Uterus (tissue), 4 donors: ENCODE data around the gene TALDO1. TPM values are rescaled to one million over a fixed set of nuclear protein-coding genes. Genes with fewer than 3 reads are reported as not detected.
A peak's percentile ranks its signal among the peaks of the same experiment; 100 is the strongest.

ENCODE experiments used
- DNase-seq, 2 donors: peaks; one replicate each; pipeline ENCODE4 v3.0.0-alpha.2; 2019 to 2020
- H3K27ac ChIP-seq, 2 donors: fragments of 200-600 bp; sonication (generic); 1 replicate in 1 of 2; 2 replicates in 1 of 2; pipeline ENCODE4 v1.5.1; 2016 to 2018
- H3K27me3 ChIP-seq, 2 donors: fragments of 200-600 bp; sonication (generic); one replicate each; pipeline ENCODE4 v1.5.1; 2018 to 2019; ENCODE audit warnings: control low read depth in 1 of 2
- H3K36me3 ChIP-seq, 2 donors: fragments of 200-600 bp; sonication (generic); one replicate each; pipeline ENCODE4 v1.5.1; 2019; ENCODE audit warnings: control low read depth in 1 of 2
- H3K4me1 ChIP-seq, 2 donors: fragments of 200-600 bp; sonication (generic); one replicate each; pipeline ENCODE4 v1.5.1; 2018 to 2019; ENCODE audit warnings: control low read depth in 1 of 2
- H3K4me3 ChIP-seq, 2 donors: fragments of 200-600 bp; sonication (generic); 1 replicate in 1 of 2; 2 replicates in 1 of 2; pipeline ENCODE4 v1.5.1; 2018 to 2019; ENCODE audit warnings: mild to moderate bottlenecking in 1 of 2
- H3K9me3 ChIP-seq, 2 donors: fragments of 200-600 bp; sonication (generic); one replicate each; pipeline ENCODE4 v1.5.1; 2019; ENCODE audit warnings: control low read depth in 1 of 2
- CTCF ChIP-seq, 4 experiments: fragments of 200-600 bp in 2 of 4; fragments of 450-650 bp in 2 of 4; sonication (generic) in 2 of 4; IDR thresholded peaks; one replicate each; pipeline ENCODE4 v1.5.1; 2016 to 2019; ENCODE audit warnings: antibody characterized with exemption in 4 of 4, mild to moderate bottlenecking in 2 of 4, moderate library complexity in 1 of 4
- POLR2A ChIP-seq, 2 donors: fragments of 450-650 bp; IDR thresholded peaks; one replicate each; pipeline ENCODE4 v1.6.1; 2016; ENCODE audit warnings: antibody characterized with exemption in 2 of 2, mild to moderate bottlenecking in 1 of 2, moderate library complexity in 1 of 2
- intact Hi-C: fragments of 100-400 bp; cut with DNase I; formaldehyde crosslinking; loops from one replicate; pipeline ENCODE4 v1.15.1; 2023; ENCODE audit warnings: low total_unique reads
- total RNA-seq, 4 donors: library from RNA; depleted of rRNA in 3 of 4; stranded (reverse); fragments of >200 nt in 3 of 4; gene quantifications; one replicate each; pipeline versions ENCODE4 v1.1.0 to v1.2.4, GENCODE V29; 2014 to 2023
- donor health status: DM: yes; HTN: yes; CAD: no.

Gene TALDO1
- total RNA-seq, 4 donors from 2014 or later, result 60.3 to 146 (median 66.9) TPM

- no peaks in the 10 kb centered on the region for H3K9me3 ChIP-seq
- no peak overlapping the region for H3K27ac ChIP-seq
- H3K27me3 ChIP-seq, result no peaks in the 10 kb centered on the region
- H3K4me1 ChIP-seq, result peaks cover 0 to 10% of the 10 kb centered on the region in 2 donors
- no peaks in the 10 kb centered on the region for H3K36me3 ChIP-seq
- no peak for DNase-seq
- intact Hi-C loops, result no loop called here
- H3K4me3 ChIP-seq, result no peak overlapping the region
- TF ChIP-seq CTCF (IDR thresholded peaks at IDR 0.05) (no peak), POLR2A (IDR thresholded peaks at IDR 0.05) (no peak)
Measured at GRCh38 chr11:802693-803466, 55.6 kb downstream of the TALDO1 start.

- Histone ChIP-seq H3K9me3 (no peaks in the 10 kb centered on the region), H3K36me3 (no peaks in the 10 kb centered on the region), H3K4me3 (no peak overlapping the region), H3K27me3 (no peaks in the 10 kb centered on the region), H3K4me1 (peaks cover 0 to 11% of the 10 kb centered on the region in 2 donors), H3K27ac (no peak overlapping the region)
- DNase-seq, result no peak
- TF ChIP-seq POLR2A (IDR thresholded peaks at IDR 0.05), result no peak
- no peak for TF ChIP-seq CTCF (IDR thresholded peaks at IDR 0.05)
- intact Hi-C loops, result no loop called here
Measured at GRCh38 chr11:803467-803742, 56.1 kb downstream of the TALDO1 start.

- H3K9me3 ChIP-seq, result no peaks in the 10 kb centered on the region
- intact Hi-C loops, result no loop called here
- no peaks in the 10 kb centered on the region for H3K27me3 ChIP-seq
- DNase-seq, result no peak
- H3K4me3 ChIP-seq, result peak overlapping the region in 1 of 2 donors; percentile 46
- no peak for TF ChIP-seq CTCF (IDR thresholded peaks at IDR 0.05)
- H3K27ac ChIP-seq, result peak overlapping the region in 1 of 2 donors; percentile 84
- no peaks in the 10 kb centered on the region for H3K36me3 ChIP-seq
- peaks cover 0 to 14% of the 10 kb centered on the region in 2 donors for H3K4me1 ChIP-seq
Measured at GRCh38 chr11:803770-804598, 56.7 kb downstream of the TALDO1 start.

- peak overlapping the region; percentile 45 to 46 for H3K4me3 ChIP-seq
- DNase-seq, result no peak
- no peaks in the 10 kb centered on the region for H3K36me3 ChIP-seq
- H3K27me3 ChIP-seq, result no peaks in the 10 kb centered on the region
- no peak for TF ChIP-seq CTCF (IDR thresholded peaks at IDR 0.05)
- TF ChIP-seq POLR2A (IDR thresholded peaks at IDR 0.05), result no peak
- H3K4me1 ChIP-seq, result peaks cover 0 to 14% of the 10 kb centered on the region in 2 donors
- no peaks in the 10 kb centered on the region for H3K9me3 ChIP-seq
- intact Hi-C loops, result no loop called here
- peak overlapping the region; percentile 81 to 84 for H3K27ac ChIP-seq
Measured at GRCh38 chr11:804599-804964, 57.3 kb downstream of the TALDO1 start.
